ENCODE data around the gene TNPO1.

- TF ChIP-seq CTCF (IDR thresholded peaks at IDR 0.05) (no peak), EZH2phosphoT487 (IDR thresholded peaks at IDR 0.05) (no peak)
Measured at GRCh38 chr5:72940082-72940481, 123.6 kb downstream of the TNPO1 start.
